Choroid plexus epithelial cell (primary cell): ENCODE measurements around the gene SZRD1.

ENCODE experiments used
- DNase-seq: peaks from one replicate; pipeline ENCODE4 v3.0.0-alpha.2; 2010; ENCODE audit warnings: low read depth
- H3K4me3 ChIP-seq: 2 replicates; pipeline ENCODE4 v1.5.1; 2011; ENCODE audit warnings: low read depth, mild to moderate bottlenecking, control low read depth, low read length, moderate library complexity
- CTCF ChIP-seq: conservative IDR thresholded peaks from 2 replicates; pipeline ENCODE4 v1.5.1; 2011; ENCODE audit warnings: low read depth, mild to moderate bottlenecking, control low read depth, inconsistent platforms, low read length, moderate library complexity

Gene SZRD1

GRCh38 chr1:16376971-16377370 lies 9.9 kb downstream of the SZRD1 start:
- TF ChIP-seq CTCF = no peak
- DNase-seq = no peak

GRCh38 chr1:16378443-16378842 lies 11.4 kb downstream of the SZRD1 start:
- no peak for DNase-seq
- no peak for TF ChIP-seq CTCF
- H3K4me3 ChIP-seq = no peak overlapping the region

More at GRCh38 chr1:16376971-16377370, 9.9 kb downstream of the SZRD1 start:
- no peak overlapping the region for H3K4me3 ChIP-seq

GRCh38 chr1:16380868-16381267 lies 13.8 kb downstream of the SZRD1 start:
- no peak for TF ChIP-seq CTCF
- no peak for DNase-seq
- H3K4me3 ChIP-seq = no peak overlapping the region

- TF ChIP-seq CTCF = no peak
- H3K4me3 ChIP-seq = no peak overlapping the region
- DNase-seq = no peak
Observed at GRCh38 chr1:16383888-16384287, 16.8 kb downstream of the SZRD1 start.

GRCh38 chr1:16385659-16386453 lies 18.8 kb downstream of the SZRD1 start:
- no peak overlapping the region for H3K4me3 ChIP-seq
- no peak for DNase-seq
- no peak for TF ChIP-seq CTCF

GRCh38 chr1:16386454-16387113 lies 19.5 kb downstream of the SZRD1 start:
- TF ChIP-seq CTCF = no peak
- DNase-seq = peak; percentile 64
- no peak overlapping the region for H3K4me3 ChIP-seq
